HUES64 (cell line): ENCODE data around the gene H3-3A.
"Not testable (repeated sequence)": the region's sequence is repeated elsewhere in the genome, so short reads cannot be mapped to it uniquely, and the experiment has no call there.

ENCODE experiments used
- H3K27ac ChIP-seq: 2 replicates; pipeline ENCODE4 v1.7.0; 2013; ENCODE audit warnings: low read depth, low read length, inconsistent platforms
- H3K27me3 ChIP-seq: 2 replicates; pipeline ENCODE4 v1.6.1; 2013; ENCODE audit warnings: mild to moderate bottlenecking, low read length; ENCODE audit not compliant: insufficient read depth
- H3K36me3 ChIP-seq: 2 replicates; pipeline ENCODE4 v1.6.1; 2013; ENCODE audit warnings: mild to moderate bottlenecking, low read length; ENCODE audit not compliant: insufficient read depth
- H3K4me1 ChIP-seq: 2 replicates; pipeline ENCODE4 v1.6.1; 2013; ENCODE audit warnings: mild to moderate bottlenecking, low read length, moderate library complexity; ENCODE audit not compliant: insufficient read depth
- H3K4me3 ChIP-seq: 2 replicates; pipeline ENCODE4 v1.5.1; 2013; ENCODE audit warnings: mild to moderate bottlenecking, low read length, moderate library complexity
- H3K9ac ChIP-seq: 2 replicates; pipeline ENCODE4 v1.6.1; 2013; ENCODE audit warnings: mild to moderate bottlenecking, low read depth, low read length
- H3K9me3 ChIP-seq: 2 replicates; pipeline ENCODE4 v1.6.1; 2013; ENCODE audit warnings: low read depth, low read length; ENCODE audit not compliant: insufficient read depth
- whole genome bisulfite sequencing: fragments of 150-250, 120-280 bp; methylation state at CpG from one replicate; pipeline ENCODE4 v1.1.7; 2013; ENCODE audit warnings: missing lambda C conversion rate; 5-methylcytosine and 5-hydroxymethylcytosine counted together

Gene H3-3A

GRCh38 chr1:226091461-226091860 is 28.9 kb downstream of the H3-3A start:
- WGBS: 93% methylated on average over 1 of the region's 1 CpG
- H3K27ac ChIP-seq: no peak overlapping the region

GRCh38 chr1:226092048-226092820 is 29.7 kb downstream of the H3-3A start:
- not testable (repeated sequence) for H3K27me3 ChIP-seq, H3K9ac ChIP-seq, H3K36me3 ChIP-seq, H3K27ac ChIP-seq, H3K4me3 ChIP-seq, H3K9me3 ChIP-seq, H3K4me1 ChIP-seq
- 88% methylated on average over 9 of the region's 10 CpGs for WGBS

More at GRCh38 chr1:226091461-226091860, 28.9 kb downstream of the H3-3A start:
- no peaks in the 10 kb centered on the region for H3K36me3 ChIP-seq
- no peak overlapping the region for H3K4me3 ChIP-seq
- no peaks in the 10 kb centered on the region for H3K4me1 ChIP-seq
- no peaks in the 10 kb centered on the region for H3K27me3 ChIP-seq
- H3K9me3 ChIP-seq: no peaks in the 10 kb centered on the region
- no peak overlapping the region for H3K9ac ChIP-seq

GRCh38 chr1:226092965-226093364 is 30.4 kb downstream of the H3-3A start:
- Histone ChIP-seq H3K9me3 (no peaks in the 10 kb centered on the region), H3K4me3 (no peak overlapping the region), H3K36me3 (no peaks in the 10 kb centered on the region), H3K4me1 (no peaks in the 10 kb centered on the region; the same call in 1 of the 2 replicates), H3K27me3 (no peaks in the 10 kb centered on the region), H3K9ac (no peak overlapping the region), H3K27ac (no peak overlapping the region)
- WGBS: 86% methylated on average over 1 of the region's 3 CpGs

- Histone ChIP-seq H3K27me3 (no peaks in the 10 kb centered on the region; the same call in 1 of the 2 replicates), H3K9me3 (no peaks in the 10 kb centered on the region), H3K4me1 (no peaks in the 10 kb centered on the region; the same call in 1 of the 2 replicates), H3K9ac (no peak overlapping the region), H3K4me3 (no peak overlapping the region), H3K27ac (no peak overlapping the region), H3K36me3 (no peaks in the 10 kb centered on the region)
- WGBS: 97% methylated on average over 2 of the region's 2 CpGs
These were observed 31.1 kb downstream of the H3-3A start for GRCh38 chr1:226093621-226094020.

- no peaks in the 10 kb centered on the region for H3K36me3 ChIP-seq
- H3K9ac ChIP-seq: no peak overlapping the region
- no peaks in the 10 kb centered on the region; the same call in 1 of the 2 replicates for H3K4me1 ChIP-seq
- no peak overlapping the region for H3K27ac ChIP-seq
- peaks cover 8% of the 10 kb centered on the region for H3K27me3 ChIP-seq
- 0% methylated on average over 1 of the region's 1 CpG for WGBS
- no peaks in the 10 kb centered on the region for H3K9me3 ChIP-seq
- no peak overlapping the region for H3K4me3 ChIP-seq
These were observed 31.9 kb downstream of the H3-3A start for GRCh38 chr1:226094451-226094850.

GRCh38 chr1:226095286-226095685 is 32.8 kb downstream of the H3-3A start:
- Histone ChIP-seq H3K9me3 (no peaks in the 10 kb centered on the region), H3K4me1 (peaks cover 3% of the 10 kb centered on the region; the same call in 1 of the 2 replicates), H3K27ac (no peak overlapping the region), H3K27me3 (peaks cover 16% of the 10 kb centered on the region), H3K9ac (no peak overlapping the region), H3K4me3 (no peak overlapping the region), H3K36me3 (no peaks in the 10 kb centered on the region)
- WGBS: 86% methylated on average over 2 of the region's 2 CpGs

- no peak overlapping the region for H3K4me3 ChIP-seq
- H3K27ac ChIP-seq: no peak overlapping the region
- no peaks in the 10 kb centered on the region for H3K36me3 ChIP-seq
- H3K27me3 ChIP-seq: peaks cover 16% of the 10 kb centered on the region
- peaks cover 6% of the 10 kb centered on the region; the same call in 1 of the 2 replicates for H3K4me1 ChIP-seq
- H3K9me3 ChIP-seq: no peaks in the 10 kb centered on the region
- no peak overlapping the region for H3K9ac ChIP-seq
- 78% methylated on average over 5 of the region's 5 CpGs for WGBS
These were observed 35.5 kb downstream of the H3-3A start for GRCh38 chr1:226097866-226098625.

- Histone ChIP-seq H3K36me3 (no peaks in the 10 kb centered on the region), H3K9ac (no peak overlapping the region), H3K9me3 (no peaks in the 10 kb centered on the region), H3K4me3 (no peak overlapping the region), H3K27me3 (peaks cover 16% of the 10 kb centered on the region), H3K27ac (no peak overlapping the region), H3K4me1 (peaks cover 6% of the 10 kb centered on the region; the same call in 1 of the 2 replicates)
- 93% methylated on average over 3 of the region's 3 CpGs for WGBS
These were observed 36.6 kb downstream of the H3-3A start for GRCh38 chr1:226098870-226099835.

GRCh38 chr1:226100436-226101391 is 38.2 kb downstream of the H3-3A start:
- H3K4me1 ChIP-seq: peaks cover 9% of the 10 kb centered on the region; the same call in 1 of the 2 replicates
- H3K9me3 ChIP-seq: no peaks in the 10 kb centered on the region
- H3K4me3 ChIP-seq: peak overlapping the region; percentile 57
- H3K27ac ChIP-seq: no peak overlapping the region
- no peaks in the 10 kb centered on the region for H3K36me3 ChIP-seq
- H3K27me3 ChIP-seq: peaks cover 16% of the 10 kb centered on the region
- H3K9ac ChIP-seq: no peak overlapping the region
- 21% methylated on average over 29 of the region's 32 CpGs for WGBS

GRCh38 chr1:226104671-226105121 is 42.2 kb downstream of the H3-3A start:
- H3K9me3 ChIP-seq: no peaks in the 10 kb centered on the region
- H3K27ac ChIP-seq: no peak overlapping the region
- no peak overlapping the region for H3K4me3 ChIP-seq
- 66% methylated on average over 8 of the region's 8 CpGs for WGBS
- H3K9ac ChIP-seq: no peak overlapping the region
- peaks cover 19% of the 10 kb centered on the region for H3K4me1 ChIP-seq
- H3K36me3 ChIP-seq: no peaks in the 10 kb centered on the region
- peaks cover 6% of the 10 kb centered on the region for H3K27me3 ChIP-seq
